Body of pancreas (tissue), 4 donors: Measurements from ENCODE around the gene PIP4P1.
"Not testable (repeated sequence)": the region's sequence is repeated elsewhere in the genome, so short reads cannot be mapped to it uniquely, and the experiment has no call there.

Experiments used
- CTCF ChIP-seq, 7 experiments: fragments of 450-650 bp in 4 of 7; fragments of 200-600 bp in 3 of 7; sonication (generic) in 3 of 7; IDR thresholded peaks; one replicate each; pipeline ENCODE4 v1.5.1; 2016 to 2019; ENCODE audit warnings: antibody characterized with exemption in 7 of 7
- POLR2A ChIP-seq, 3 donors: fragments of 450-650 bp; IDR thresholded peaks; one replicate each; pipeline ENCODE4 v1.6.1; 2016; ENCODE audit warnings: antibody characterized with exemption in 3 of 3, mild to moderate bottlenecking in 2 of 3

- not testable (repeated sequence) for TF ChIP-seq CTCF, POLR2A (IDR thresholded peaks at IDR 0.05)
Measured at GRCh38 chr14:20452831-20453230, 8.4 kb downstream of the PIP4P1 start.
